IPS-18c (cell line): ENCODE data around the gene SLC22A4.

Source experiments
- H3K4me3 ChIP-seq: 2 replicates; pipeline ENCODE4 v1.7.0; 2013; ENCODE audit warnings: low read depth, mild to moderate bottlenecking, low read length, moderate library complexity; ENCODE audit not compliant: insufficient read depth
- H3K9me3 ChIP-seq: one replicate; pipeline ENCODE4 v1.6.1; 2013; ENCODE audit warnings: mild to moderate bottlenecking, low read length, moderate library complexity; ENCODE audit not compliant: control insufficient read depth, insufficient read depth

SLC22A4 gene

DNA sequence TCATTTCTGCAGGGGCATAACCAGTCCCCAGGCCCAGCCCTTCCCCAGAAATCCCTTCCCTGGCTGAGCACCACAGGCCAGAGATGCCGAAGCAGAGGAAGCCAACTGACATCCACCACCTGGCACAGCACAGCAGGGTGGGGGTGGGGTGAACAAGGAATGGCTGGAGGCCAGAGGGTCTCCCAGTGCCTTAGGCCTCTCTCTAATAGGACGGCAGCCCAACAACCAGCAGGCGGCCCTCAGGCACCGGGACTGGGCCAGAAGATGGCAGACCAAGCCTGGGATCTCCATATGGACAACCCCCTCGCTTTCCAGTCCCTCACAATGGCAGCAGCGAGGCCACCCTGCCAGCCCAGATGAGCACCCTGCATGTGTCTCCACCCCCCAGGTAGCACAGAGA is 23.5 kb upstream of the SLC22A4 start:
- Histone ChIP-seq H3K4me3 (no peak overlapping the region), H3K9me3 (no peaks in the 10 kb centered on the region)

- no peaks in the 10 kb centered on the region for H3K9me3 ChIP-seq
- no peak overlapping the region for H3K4me3 ChIP-seq
Measured at GRCh38 chr5:132271251-132272246, 22.6 kb upstream of the SLC22A4 start.

DNA sequence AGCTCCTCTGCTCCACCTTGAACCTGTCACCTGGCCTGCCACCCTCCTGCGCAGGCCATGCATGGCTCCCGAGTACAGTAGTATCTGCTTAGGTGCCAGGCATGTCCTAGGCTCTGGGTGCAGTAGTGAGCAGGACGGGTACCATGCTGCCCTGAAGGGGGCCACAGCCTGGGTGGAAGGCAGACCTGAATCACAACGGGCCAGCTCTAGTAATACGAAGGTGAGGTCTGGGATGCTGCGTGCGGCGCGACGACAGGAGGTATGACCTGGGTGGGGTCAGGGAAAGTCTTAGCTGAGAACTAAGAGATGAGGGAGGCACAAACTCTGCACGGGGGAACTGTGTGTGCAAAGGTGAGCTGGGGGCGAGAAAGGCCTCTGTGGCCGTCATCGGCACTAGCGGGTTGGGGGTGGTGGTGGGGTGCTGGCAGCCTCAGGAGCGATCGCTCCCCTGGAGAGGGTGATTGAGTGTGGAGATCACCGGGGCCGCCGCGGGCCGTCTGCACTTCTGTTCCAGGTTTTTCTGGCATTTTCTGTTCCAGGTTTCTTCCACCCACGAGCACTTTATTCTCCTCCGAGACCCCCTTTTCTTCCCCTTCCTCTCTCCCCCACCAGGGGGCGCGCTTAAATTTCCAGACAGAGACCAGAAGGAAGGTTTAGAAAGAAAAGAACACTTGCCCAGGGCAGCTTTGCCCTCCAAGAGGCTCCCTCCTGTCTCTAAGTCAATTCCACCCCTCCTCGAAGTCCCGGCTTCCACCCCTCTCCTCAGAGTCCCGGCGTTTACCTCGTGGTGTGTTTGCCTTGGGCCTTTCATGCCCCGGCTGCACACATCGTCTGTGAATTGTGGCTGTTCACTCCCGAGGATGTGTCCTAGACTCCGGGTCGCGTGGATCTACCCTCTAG is 21.6 kb upstream of the SLC22A4 start:
- no peak overlapping the region for H3K4me3 ChIP-seq
- H3K9me3 ChIP-seq = no peaks in the 10 kb centered on the region

GRCh38 chr5:132273631-132274030 is 20.6 kb upstream of the SLC22A4 start:
- no peak overlapping the region for H3K4me3 ChIP-seq
- no peaks in the 10 kb centered on the region for H3K9me3 ChIP-seq

DNA sequence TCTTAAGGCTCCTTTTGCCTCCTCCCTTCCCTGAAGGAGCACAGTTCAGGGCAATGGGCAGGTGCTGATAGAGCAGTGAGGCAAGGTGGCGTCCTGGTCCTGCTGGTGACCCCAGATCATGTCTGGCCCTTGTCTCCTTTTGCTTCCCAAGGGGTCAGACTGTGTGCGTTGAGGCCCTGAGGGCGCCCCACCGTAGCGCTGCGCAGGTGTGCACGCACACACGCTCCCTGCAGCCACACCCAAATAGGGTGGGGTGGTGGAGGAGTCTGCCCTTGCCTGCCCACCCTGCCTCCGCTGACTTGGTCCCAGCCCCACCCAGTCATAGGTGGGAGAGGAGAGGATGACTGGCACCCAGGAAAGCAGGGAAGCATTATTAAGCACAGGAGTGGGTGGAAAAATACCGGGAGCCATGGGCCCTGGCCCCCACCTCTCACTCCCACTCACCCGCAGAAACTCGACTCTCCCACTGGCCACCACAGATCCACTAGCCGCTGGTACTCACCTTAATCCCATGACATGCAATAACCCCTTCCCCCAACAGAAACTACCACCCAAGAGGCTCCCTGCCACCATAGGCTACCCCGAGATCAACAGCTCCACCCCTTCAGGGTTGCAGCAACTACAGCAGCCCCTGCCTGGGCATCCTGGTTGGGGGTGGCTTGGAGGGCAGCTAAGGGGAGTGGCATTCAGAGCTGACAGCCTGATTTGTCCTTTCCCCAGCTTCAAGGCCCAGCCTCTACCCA is 20.0 kb upstream of the SLC22A4 start:
- Histone ChIP-seq H3K9me3 (no peaks in the 10 kb centered on the region), H3K4me3 (no peak overlapping the region)

DNA sequence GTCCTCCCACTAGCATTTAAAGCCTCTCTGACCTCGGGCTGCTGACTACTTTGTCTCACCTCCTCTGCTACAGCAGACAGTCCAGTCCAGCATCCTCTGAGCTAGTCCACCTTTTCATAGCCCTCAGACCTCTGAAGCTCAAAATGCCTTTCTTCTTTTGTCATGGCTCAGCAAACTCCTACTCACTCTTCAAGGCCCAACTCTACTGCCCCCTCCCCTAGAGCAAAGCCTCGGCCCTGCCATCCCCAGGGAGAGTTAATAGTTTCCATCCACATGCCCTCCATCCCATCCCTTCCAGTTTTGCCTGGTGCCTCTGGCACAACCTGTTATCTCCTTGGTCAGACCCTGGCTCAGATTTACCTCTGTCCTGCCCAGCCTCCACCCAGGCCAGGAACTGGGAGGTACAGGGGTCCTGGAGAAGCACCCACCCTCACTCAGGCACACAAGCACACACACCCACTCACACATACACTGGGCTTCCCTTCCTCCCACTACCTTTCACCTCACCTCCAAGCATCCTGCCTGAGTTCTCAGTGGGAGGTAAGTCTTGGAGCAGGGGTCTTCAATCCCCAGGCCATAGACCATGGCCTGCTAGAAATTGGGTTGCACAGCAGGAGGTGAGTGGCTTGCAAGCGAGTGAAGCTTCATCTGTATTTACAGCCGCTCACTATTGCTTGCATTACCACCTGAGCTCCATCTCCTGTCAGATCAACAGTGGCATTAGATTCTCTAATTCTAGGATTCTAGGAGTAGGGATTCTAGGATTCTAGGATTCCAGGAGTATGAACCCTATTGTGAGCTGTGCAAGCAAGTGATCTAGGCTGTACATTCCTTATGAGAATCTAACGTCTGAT is 18.6 kb upstream of the SLC22A4 start:
- H3K9me3 ChIP-seq = no peaks in the 10 kb centered on the region
- H3K4me3 ChIP-seq = no peak overlapping the region

DNA sequence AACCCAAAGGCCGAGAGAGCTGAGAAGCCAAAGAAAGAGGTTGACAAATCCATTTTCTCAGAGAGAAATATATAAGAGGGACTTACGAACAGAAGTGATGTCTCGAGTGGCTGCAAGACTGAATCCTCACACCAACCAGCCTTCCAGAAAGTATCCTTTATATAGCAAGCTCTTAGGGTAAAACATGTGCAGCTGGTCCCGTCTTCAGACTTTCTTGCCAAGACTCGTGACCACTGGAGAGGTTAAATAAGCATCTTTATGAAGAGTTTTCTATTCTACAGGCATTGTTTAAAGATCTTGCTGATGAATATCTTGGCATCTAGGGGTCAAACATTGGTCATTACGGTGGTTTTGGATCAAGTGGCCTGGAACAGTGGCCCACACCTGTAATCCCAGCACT is 16.9 kb upstream of the SLC22A4 start:
- no peak overlapping the region for H3K4me3 ChIP-seq
- H3K9me3 ChIP-seq = peaks cover 4% of the 10 kb centered on the region

DNA sequence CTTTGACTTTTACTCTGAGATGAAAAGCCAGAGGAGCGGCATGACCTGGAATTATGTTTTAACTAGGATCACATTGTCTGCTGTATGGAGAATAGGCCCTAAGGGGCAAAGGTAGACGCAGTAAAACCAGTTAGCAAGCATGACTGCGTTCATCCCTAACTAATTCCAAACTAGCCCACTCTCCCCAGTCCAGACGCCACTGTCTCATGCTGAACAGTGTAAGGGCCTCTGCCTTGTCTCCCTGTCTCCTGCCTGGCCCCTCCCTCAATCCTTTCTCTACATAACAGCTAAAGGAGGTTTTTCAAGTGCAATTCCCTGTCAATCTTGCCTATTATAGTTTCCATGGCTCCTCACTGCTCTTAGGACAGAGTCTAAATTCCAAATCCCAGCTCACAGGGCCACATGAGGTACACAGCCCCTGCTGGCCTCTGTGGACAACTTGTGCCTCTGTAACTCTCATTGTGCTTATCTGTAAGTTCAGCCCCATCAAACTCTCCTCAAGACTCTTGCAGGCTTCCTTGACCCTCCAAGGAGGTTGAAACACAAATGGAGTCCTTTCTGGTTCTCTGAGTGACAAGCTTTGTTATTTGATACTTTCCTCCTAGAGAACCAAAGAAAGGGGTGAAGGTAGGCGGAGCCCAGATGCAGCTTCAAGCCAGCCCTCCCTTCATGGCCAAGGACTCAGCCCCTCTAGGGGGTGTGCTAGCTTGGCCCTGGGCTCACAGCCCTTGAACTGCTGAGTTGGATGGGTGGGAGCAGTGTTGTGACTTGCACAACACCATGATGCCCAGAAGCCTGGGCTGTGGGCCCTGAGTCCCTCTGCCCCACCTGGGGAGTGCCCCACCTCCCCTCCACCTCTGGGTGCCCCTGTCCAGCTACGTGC is 16.0 kb upstream of the SLC22A4 start:
- no peak overlapping the region for H3K4me3 ChIP-seq

DNA sequence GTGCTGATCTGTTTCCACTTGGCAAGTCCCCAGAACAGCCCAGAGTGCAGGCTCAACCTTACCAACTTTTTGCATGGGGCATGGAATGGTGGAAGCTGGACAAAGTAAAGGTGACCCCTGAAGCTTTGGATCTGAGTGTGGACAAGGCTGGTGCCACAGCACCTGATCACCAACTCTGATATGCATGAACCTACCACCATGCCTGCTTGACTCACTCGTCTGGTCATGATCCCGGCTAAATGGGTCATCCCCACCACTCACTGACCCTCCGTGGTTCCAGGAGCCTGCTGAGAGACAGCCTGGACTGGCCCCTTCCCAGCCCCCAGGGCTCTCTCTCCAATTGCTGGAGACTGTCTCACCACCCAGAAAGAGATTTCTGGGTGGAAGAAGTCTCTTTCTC is 14.4 kb upstream of the SLC22A4 start:
- Histone ChIP-seq H3K4me3 (no peak overlapping the region), H3K9me3 (peaks cover 6% of the 10 kb centered on the region)

More for the DNA sequence above, 16.0 kb upstream of the SLC22A4 start:
- peaks cover 6% of the 10 kb centered on the region for H3K9me3 ChIP-seq

DNA sequence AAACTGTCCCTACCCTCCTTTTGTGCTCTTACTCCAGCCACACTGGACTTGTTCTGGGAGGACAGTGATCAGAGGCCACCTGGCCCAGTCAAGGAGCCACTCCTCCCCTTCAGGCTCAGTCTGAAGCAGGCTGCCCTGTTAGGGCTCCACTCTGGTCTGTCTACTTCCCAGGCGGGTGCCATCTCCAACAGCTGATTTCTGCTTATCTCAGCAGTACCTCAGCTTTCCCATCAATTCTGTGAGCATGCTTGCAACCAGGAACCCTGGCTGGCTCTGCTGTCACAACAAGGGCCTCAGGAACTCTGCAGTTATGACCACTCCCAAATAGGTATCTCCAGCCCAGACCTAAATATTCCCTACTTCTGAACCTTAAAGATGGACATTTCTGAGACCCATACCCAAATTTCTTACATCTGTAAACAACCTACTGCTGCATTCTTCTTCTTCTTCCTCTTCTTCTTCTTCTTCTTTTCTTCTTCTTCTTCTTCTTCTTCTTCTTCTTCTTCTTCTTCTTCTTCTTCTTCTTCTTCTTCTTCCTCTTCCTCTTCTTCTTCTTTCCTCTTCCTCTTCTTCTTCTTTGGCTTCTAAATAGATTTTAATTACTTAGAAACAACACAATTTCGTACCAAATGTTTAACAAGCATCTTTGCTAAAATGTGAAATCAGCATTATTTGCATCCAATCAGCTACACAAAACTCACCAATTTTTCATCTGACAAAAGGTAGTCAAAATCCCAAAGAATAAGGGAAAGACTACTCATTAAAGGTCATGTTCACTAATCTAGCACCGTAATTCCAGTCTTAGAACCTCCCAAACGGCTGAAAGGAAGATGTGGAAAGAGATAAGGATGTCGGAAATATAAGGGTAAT is 13.6 kb upstream of the SLC22A4 start:
- Histone ChIP-seq H3K9me3 (peaks cover 6% of the 10 kb centered on the region), H3K4me3 (no peak overlapping the region)

DNA sequence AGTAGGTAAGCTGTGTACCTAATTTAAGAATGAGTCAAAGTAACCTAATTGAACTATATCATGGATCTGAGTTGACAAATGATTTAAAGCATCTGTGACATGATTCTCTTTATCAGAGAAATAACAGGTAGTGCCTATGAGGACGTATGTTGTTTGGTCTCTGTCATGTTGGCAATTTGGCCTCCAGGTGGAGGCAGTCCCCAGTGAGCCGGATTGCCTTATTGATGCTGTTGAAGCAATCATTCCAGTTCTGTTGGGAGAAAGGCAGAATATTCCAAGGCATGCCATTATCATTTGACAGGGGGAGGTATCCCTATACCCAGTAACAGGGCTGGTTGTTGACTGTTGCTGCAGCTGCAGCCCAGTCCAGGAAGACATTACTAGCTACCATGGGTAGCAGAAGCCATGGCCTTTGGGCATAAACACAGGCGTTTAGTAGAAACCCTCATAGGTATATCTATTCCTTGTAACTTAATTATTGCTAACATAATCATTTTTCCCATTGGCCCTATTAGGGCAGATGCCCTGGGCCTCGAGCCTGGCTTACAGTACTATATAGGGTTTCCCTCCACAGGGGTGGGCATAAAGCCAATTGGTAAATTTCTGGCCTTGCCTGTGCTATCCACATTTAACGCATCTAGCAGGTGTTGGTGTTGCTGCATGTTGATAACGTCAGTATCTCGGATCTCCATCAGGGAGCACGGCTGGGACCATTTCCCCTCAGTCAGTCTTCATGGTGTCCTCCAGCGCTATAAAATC is 12.2 kb upstream of the SLC22A4 start:
- H3K9me3 ChIP-seq = peaks cover 6% of the 10 kb centered on the region
- no peak overlapping the region for H3K4me3 ChIP-seq

GRCh38 chr5:132283423-132284043 is 10.7 kb upstream of the SLC22A4 start:
- Histone ChIP-seq H3K9me3 (peaks cover 6% of the 10 kb centered on the region), H3K4me3 (no peak overlapping the region)

GRCh38 chr5:132289097-132289496 is 5.1 kb upstream of the SLC22A4 start:
- H3K9me3 ChIP-seq = no peaks in the 10 kb centered on the region
- H3K4me3 ChIP-seq = no peak overlapping the region

DNA sequence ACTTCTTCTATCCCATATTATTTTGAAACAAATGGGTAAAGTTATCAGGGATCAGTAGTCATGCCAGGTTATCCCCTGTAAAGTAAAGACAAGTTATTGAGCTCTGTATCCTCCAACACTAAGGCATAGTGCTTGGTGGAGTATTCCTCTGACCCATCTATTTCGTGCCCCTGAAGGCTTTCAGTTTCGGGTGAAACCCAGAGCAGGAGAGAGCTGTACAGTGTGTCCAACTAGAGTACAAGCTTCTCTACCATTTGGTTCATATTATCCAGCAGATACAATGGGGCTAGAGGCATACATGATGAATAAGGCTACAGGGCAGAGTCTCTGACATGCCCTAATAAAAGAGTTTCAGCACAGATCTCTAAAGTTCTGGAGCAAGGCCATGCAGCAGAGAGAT is 3.2 kb upstream of the SLC22A4 start:
- peaks cover 2% of the 10 kb centered on the region for H3K9me3 ChIP-seq
- no peak overlapping the region for H3K4me3 ChIP-seq
